Measurements from ENCODE around the gene CCDC167.

- TF ChIP-seq, protein P1, sequence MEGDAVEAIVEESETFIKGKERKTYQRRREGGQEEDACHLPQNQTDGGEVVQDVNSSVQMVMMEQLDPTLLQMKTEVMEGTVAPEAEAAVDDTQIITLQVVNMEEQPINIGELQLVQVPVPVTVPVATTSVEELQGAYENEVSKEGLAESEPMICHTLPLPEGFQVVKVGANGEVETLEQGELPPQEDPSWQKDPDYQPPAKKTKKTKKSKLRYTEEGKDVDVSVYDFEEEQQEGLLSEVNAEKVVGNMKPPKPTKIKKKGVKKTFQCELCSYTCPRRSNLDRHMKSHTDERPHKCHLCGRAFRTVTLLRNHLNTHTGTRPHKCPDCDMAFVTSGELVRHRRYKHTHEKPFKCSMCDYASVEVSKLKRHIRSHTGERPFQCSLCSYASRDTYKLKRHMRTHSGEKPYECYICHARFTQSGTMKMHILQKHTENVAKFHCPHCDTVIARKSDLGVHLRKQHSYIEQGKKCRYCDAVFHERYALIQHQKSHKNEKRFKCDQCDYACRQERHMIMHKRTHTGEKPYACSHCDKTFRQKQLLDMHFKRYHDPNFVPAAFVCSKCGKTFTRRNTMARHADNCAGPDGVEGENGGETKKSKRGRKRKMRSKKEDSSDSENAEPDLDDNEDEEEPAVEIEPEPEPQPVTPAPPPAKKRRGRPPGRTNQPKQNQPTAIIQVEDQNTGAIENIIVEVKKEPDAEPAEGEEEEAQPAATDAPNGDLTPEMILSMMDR (IDR thresholded peaks at IDR 0.05 in 8 of 11, conservative IDR thresholded peaks at IDR 0.05 in 3 of 11) = no peak
- TF ChIP-seq POLR2A (IDR thresholded peaks at IDR 0.05) = no peak
- TF ChIP-seq POLR2AphosphoS5 (IDR thresholded peaks at IDR 0.05) = no peak
Measured at GRCh38 chr6:37530297-37530696, 30.6 kb upstream of the CCDC167 start.
